Measurements from ENCODE around the gene ATP9B.
"Not testable (repeated sequence)": the region's sequence is repeated elsewhere in the genome, so short reads cannot be mapped to it uniquely, and the experiment has no call there.

ATP9B gene

DNA sequence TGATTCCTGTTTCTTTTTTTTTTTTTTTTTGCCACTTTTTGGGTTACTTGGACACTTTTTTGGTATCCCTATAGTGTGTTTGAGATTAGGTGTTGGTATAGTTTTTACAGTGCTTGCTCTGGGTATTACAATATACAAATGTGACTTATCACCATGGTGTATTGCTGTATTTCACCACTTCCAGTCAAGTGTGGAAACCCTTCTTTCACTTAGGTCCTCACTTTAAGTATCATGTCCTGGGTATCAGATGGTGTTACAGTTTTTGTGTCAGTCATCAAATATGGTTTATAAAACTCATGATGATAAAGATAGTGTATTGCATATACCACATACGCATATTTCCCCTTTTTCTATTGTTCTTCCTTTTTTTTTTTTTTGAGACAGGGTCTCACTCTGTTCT, 1.8 kb downstream of the ATP9B start:
- peak; percentile 55 for DNase-seq

DNA sequence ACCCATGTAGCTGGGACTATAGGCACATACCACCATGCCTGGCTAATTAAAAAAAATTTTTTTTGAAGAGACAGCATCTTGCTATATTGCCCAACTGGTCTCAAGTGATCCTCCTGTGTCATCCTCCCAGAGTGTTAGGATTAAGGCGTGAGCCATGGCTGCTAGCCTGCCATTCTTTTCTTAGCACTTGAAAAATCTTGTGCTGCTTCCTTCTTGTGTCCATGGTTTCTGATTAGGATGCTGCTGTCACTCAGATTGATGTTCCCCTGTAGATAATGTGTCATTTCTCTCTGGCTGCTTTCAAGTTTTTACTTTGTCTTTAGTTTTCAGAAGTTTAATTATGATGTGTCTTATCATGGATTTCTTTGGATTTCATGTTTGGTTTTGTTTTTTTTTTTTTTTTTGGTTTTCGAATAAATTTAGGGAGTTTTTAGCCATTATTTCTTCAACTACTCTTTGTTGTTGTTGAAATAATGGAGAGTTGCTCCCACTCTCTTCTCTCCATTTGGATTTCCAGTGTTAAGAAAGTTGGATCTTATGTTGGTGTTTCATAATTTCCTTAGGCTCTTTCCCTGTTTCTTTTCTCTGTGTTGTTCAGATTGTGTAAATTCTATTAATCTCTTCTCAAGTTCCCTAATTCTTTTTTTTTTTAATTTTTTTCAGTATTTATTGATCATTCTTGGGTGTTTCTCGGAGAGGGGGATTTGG, 2.5 kb downstream of the ATP9B start:
- DNase-seq, result no peak

DNA sequence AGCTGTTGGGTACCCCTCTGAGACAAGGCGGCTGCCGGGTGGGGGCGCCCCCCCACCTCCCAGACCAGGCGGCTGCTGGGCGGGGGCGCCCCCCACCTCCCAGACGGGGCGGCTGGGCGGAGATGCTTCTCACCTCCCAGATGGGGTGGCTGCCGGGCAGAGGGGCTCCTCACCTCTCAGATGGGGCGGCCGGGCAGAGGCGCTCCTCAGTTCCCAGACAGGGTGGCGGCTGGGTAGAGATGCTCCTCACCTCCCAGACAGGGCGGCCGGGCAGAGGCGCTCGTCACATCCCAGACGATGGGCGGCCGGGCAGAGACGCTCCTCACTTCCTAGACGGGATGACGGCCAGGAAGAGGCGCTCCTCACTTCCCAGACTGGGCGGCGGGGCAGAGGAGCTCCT, 3.5 kb downstream of the ATP9B start:
- DNase-seq, result not testable (repeated sequence)

DNA sequence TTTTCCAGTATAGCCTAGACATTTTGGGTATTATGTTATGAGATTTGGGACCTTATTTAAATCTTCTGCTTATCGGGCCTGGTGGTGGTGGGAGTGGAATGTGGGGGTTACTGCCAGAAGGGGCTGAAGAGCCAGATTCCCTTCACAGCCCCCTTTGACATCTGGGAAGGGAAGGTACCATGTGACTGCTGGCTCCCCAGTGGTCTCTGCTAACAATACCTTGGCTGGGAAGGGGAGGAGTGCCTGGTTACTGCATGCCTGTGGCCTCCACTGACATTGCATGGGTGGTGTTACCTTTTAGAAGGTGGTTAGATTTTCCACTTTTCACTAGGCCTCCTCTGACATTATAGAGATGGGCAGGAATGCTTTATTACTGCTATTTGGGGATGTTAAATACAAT, 8.0 kb downstream of the ATP9B start:
- DNase-seq, result no peak

DNA sequence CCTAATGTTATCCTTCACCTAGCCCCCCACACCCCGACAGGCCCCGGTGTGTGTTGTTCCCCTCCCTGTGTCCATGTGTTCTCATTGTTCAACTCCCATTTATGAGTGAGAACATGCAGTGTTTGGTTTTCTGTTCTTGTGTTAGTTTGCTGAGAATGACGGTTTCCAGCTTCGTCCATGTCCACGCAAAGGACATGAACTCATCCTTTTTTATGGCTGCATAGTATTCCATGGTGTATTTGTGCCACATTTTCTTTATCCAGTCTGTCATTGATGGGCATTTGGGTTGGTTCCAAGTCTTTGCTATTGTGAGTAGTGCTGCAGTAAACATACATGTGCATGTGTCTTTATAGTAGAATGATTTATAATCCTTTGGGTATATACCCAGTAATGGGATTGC, 9.6 kb downstream of the ATP9B start:
- DNase-seq, result not testable (repeated sequence)

GRCh38 chr18:79092874-79093273, 23.7 kb downstream of the ATP9B start:
- no peak for DNase-seq

DNA sequence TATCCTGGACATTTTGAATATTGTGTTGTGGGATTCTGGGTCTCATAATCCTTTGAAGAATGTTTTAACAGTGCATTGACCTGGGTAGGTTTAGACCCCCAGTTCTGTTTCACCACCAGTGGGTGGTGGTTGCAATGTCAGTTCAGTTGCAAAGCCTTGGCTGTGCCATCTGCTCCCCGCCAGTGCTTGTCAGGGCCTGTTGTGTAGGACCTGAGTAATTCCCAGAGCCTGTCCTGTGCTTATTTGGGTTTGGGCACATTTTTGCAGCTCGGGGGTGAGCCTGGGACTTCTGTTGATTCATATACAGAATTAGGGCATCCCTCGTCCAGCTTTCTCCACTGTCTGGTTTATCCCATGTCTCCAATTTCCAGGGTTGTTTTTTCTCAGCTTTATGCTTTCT, 24.8 kb downstream of the ATP9B start:
- DNase-seq, result no peak

DNA sequence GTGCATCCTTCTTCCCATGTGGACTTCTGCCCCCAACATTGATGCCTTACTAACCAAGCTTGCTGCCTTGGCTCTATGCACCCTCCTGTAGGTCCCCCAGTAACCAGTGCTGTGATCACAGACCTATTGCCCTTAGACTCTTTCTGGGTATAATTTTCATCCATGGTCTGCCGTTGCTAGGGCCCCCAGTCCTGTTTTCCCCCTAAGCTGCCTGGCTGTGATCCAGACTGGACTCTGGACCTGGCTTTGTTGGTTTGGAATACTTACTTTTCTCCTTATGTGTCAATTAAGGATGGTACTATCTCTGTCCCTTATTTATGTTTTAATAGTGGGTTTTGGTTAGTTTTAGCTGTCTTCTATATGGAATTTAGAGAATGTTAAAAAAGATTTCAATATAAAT, 26.0 kb downstream of the ATP9B start:
- DNase-seq, result no peak

DNA sequence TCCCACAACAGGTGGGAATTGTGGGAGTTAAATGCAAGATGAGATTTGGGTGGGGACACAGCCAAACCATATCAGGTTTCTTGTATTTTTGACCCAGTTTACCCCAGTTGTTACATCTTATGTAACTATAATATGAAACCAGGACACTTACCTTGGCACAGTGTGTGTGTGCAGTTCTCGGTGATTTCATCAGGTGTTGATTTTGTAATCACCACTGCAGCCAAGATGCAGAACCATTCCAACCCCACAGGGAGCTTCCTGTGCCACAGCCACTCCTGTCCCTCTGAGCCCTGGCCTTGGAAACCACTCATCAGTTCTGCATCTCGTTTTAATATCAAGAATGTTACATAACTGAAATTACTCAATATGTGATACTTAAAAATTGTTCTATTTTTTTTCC, 31.8 kb downstream of the ATP9B start:
- no peak for DNase-seq

DNA sequence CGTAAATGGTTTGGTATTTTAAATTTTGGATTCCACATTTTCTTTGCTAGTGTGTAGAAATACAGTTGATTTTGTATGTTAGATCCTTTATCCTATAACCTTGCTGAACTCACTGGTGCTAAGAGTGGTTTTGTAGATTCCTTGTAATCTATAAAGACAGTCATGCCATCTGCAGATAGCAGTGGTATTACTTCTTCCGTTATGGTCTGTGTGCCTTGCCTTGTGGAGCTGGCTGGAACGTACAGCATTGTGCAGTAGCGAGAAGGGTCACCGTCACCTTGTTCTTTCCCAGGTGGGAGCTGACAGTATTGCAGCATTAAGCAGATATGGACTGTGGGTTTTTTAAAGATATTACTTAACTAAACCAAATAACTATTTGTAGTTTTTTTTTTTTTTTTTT, 33.7 kb downstream of the ATP9B start:
- no peak for DNase-seq

DNA sequence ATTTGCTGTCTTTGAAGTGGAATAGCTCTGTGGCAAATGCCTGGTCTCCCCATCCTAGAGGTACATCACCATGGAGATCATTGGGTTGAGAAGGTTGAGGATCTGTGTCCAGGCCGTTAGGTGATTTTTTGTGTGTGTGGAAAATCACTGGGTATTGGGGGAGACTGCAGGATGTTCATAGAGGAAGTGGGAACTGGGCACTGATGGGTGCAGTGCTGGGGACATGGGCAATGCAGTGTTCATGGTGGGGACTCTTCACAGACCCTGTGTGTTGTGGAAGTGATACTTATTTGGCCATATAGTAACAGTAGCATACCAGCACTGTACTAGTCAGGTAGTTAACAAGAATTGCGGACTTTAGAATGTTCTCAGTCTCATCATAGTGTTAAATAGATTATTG, 34.9 kb downstream of the ATP9B start:
- DNase-seq, result no peak

- peak; percentile 27 for DNase-seq
Observed at GRCh38 chr18:79105455-79105854, 36.3 kb downstream of the ATP9B start.

GRCh38 chr18:79106084-79106483, 36.9 kb downstream of the ATP9B start:
- no peak for DNase-seq

DNA sequence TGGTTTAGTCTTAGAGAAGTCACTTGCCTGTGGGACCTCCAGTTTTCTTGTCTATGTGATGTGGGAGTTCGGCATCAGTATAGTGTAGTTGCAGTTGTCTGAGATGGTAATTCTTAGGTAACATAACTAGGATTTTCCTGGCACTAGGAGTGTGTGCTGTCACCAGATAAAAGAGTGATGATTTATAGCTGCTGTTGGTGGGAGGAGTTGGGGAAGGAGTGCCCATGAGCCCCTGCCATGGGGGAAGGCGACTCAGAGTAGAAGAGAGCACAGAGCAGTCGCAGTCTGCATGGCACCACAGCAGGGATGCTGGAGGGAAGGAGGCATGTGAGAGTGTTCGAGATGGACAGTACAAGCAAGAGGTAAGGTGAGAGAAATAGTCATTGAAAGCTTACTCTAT, 38.7 kb downstream of the ATP9B start:
- no peak for DNase-seq

DNA sequence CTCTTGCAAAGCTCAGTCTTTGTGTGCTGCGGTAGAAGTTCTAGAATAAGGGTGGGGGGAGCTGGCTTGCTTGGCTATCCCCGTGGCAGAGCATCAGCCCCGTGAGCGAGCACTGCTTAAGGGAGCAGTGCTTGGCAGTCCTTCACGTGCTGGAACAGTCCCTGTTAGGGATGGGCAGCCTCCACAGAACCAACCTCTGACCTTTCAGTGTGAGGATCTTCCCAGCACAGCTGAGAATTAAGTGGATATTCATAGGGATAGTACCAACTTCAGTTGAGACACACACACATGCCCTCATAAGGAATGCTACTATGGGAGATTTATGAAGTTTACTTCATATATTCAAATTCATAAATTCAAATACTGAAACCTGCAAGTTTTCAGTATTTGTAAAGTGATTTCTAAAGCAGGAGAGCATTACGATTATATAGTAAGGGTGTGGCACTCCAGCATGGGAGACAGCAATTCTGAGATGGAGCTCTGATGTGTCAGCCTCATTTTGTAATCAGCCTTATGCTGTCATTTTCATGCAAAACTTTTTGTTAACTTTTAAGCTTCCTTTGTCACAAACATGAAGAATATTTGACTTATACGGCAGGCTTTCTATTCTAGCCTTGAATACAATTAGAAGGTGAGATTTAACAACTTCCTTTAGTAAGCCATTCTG, 39.5 kb downstream of the ATP9B start:
- DNase-seq, result no peak

GRCh38 chr18:79111483-79111882, 42.3 kb downstream of the ATP9B start:
- DNase-seq, result no peak

DNA sequence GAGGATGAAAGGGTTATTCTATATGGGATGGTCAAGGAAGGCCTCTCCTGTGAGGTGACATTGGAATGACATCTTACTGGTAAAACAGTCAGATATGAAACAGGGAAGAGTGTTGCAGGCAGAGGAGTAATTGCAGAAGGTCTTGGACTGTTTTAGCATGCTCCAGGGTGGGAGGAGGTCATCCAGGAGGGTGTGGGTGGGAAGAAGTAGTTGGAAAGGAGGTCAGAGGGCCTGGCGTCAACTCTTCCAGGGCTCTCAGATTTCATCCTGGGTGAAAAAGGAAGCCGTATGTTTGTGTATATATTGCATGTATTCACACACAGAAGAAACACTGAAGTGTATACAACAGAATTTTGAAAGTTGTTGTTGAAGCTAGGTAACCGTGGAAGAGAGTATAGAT, 48.2 kb downstream of the ATP9B start:
- no peak for DNase-seq

DNA sequence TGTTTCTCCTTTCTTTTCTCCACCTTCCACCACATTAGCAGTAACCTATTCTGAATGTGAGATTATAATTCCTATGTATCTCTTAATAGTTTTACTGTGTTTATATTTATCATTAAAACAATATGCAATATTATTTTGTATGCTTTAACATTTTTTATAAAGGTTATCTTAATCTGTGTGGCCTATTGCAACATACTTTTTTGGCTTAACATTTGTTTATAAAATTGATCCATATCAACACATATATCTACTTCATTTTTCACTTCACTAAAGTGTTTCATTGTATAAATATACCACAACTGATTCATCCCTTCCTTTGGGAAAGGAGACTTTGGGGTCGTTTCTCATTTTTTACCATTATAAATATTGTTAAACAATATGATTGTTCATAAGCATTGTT, 48.6 kb downstream of the ATP9B start:
- no peak for DNase-seq

- no peak for DNase-seq
Observed at GRCh38 chr18:79118797-79119196, 49.6 kb downstream of the ATP9B start.

GRCh38 chr18:79121746-79122474, 52.7 kb downstream of the ATP9B start:
- DNase-seq, result no peak

- DNase-seq, result no peak
Observed at GRCh38 chr18:79123948-79124347, 54.8 kb downstream of the ATP9B start.

- no peak for DNase-seq
Observed at GRCh38 chr18:79129120-79129519, 59.9 kb downstream of the ATP9B start.

DNA sequence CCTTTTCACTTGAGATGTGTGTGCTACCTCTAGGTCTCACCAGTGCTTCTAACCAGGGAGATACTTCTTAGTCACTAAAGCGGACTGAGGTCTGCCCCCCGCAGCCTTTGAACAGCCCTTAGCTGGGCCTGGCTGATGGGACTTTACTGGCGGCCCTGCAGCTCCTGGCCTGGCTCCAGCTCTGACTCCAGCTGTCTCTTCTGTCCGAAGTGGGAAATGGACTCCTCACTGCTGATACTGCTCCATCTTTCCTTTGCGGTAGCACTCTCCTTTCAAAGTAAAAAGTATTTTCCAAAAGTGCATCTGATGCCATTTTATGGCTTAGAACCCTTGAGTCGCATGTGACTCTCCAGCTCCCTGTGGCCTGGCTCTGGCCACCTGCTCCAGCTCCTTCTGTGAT, 64.5 kb downstream of the ATP9B start:
- DNase-seq, result no peak

GRCh38 chr18:79135924-79136323, 66.7 kb downstream of the ATP9B start:
- DNase-seq, result no peak
